Right lobe of liver (tissue), 6 donors: ENCODE results near the gene ECI1. TPM values are rescaled to one million over a fixed set of nuclear protein-coding genes. Genes with fewer than 3 reads are reported as not detected.

Experiments used
- ATAC-seq, 4 donors: fragments of 200-7000 bp; cut with Tn5 transposase; one replicate each; pipeline ENCODE4 v1.9.1; 2020; ENCODE audit warnings: mild to moderate bottlenecking in 4 of 4, moderate library complexity in 4 of 4
- DNase-seq, 3 donors: peaks; one replicate each; pipeline ENCODE4 v3.0.0-alpha.2; 2020
- H3K27ac ChIP-seq, 3 donors: fragments of 200-600 bp; one replicate each; pipeline ENCODE4 v1.8.0; 2022
- H3K27me3 ChIP-seq, 2 donors: fragments of 200-600 bp; one replicate each; pipeline ENCODE4 v1.8.0; 2022
- H3K36me3 ChIP-seq, 4 donors: fragments of 200-600 bp; sonication (generic) in 1 of 4; one replicate each; pipeline versions ENCODE4 v1.5.1 to v1.8.0; 2017 to 2022; ENCODE audit warnings: control low read depth in 1 of 4
- H3K4me1 ChIP-seq, 4 donors: fragments of 200-600 bp; sonication (generic) in 1 of 4; one replicate each; pipeline versions ENCODE4 v1.5.1 to v1.8.0; 2017 to 2022; ENCODE audit warnings: control low read depth in 1 of 4
- H3K4me3 ChIP-seq, 3 donors: fragments of 200-600 bp; one replicate each; pipeline ENCODE4 v1.8.0; 2022
- H3K9me3 ChIP-seq, 4 donors: fragments of 200-600 bp; sonication (generic) in 1 of 4; one replicate each; pipeline versions ENCODE4 v1.5.1 to v1.8.0; 2017 to 2022; ENCODE audit warnings: control low read depth in 1 of 4
- CTCF ChIP-seq, 4 donors: fragments of 200-600 bp in 3 of 4; fragments of 450-650 bp in 1 of 4; IDR thresholded peaks; one replicate each; pipeline versions ENCODE4 v1.5.1 to v1.8.0; 2016 to 2022; ENCODE audit warnings: antibody characterized with exemption in 4 of 4, mild to moderate bottlenecking in 2 of 4
- POLR2A ChIP-seq: fragments of 450-650 bp; IDR thresholded peaks from one replicate; pipeline ENCODE4 v1.6.1; 2017; ENCODE audit warnings: antibody characterized with exemption, mild to moderate bottlenecking
- WGBS: methylation state at CpG from one replicate; pipeline ENCODE4 v1.1.6; 2018; ENCODE audit warnings: low coverage, low lambda C conversion rate; ENCODE audit not compliant: insufficient coverage; ENCODE audit errors: missing lambda C conversion rate; 5-methylcytosine and 5-hydroxymethylcytosine counted together
- intact Hi-C, 2 donors: fragments of 100-400 bp; cut with DNase I; formaldehyde crosslinking; loops; one replicate each; pipeline versions ENCODE4 v1.11.2 to v1.14.1; 2022
- total RNA-seq, 6 experiments: library from RNA; depleted of rRNA in 2 of 6; stranded (reverse); fragments of >200 nt in 2 of 6; fragmentation: NEBNext Ultra II Directional in 3 of 6; extraction: Animal tissue kit (Norgen Biotek cat#: 25700) in 3 of 6; gene quantifications; one replicate each; pipeline versions ENCODE4 v1.1.0 to v1.2.4, GENCODE V29; 2016 to 2023
- donor health status: DM: no; HTN: yes; CAD: no.
- donor health status: DM: no; HTN: no; CAD: no.
- donor health status: DM: no; HTN: no; CAD: no.
- donor health status: DM: no; HTN: yes; CAD: no.
- donor health status: DM: no; HTN: yes; CAD: no.

ECI1 gene
- total RNA-seq, 6 experiments from 2014 or later, result 68.1 to 150 (median 85.5) TPM

DNA sequence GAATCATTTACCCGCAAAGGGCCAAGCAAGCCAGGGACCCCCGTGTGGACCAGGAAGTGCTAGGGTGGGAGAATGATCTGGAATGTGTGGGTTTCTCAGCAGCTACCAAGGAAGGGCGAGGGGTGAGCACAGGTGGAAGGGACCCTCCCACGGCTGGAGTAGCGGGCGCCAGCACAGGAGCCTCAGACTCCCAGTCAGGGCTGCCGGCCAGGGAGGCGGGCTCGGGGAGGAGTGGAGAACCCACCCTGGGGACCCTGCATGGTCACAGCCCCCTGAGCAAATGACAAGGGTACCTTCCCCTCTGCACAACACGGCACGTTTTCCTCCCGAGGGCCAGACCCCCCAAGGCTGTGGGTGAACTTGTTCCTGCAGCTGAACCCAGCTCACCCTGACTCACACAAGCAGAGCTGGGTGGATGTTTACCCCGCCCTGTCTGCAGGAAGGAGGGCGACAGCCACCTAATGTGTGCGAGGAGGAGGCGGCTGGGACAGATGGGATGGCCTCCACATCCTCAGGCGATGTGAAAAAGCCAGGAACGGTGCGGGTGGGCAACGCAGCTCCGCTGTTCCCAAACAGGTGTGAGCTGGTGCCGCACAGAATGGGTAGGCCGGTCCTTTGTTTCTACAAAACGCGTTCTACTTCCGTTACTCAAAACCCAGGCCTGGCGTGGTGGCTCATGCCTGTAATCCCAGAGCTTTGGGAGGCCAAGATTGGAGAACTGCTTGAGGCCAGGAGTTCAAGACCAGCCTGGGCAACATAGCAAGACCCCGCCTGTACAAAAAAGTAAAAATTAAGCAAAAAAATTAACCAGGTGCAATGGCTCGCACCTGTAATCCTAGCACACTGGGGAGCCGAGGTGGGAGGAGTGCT lies 6.2 kb downstream of the ECI1 start:
- Histone ChIP-seq H3K4me3 (no peak overlapping the region), H3K36me3 (peaks cover 0 to 50% (median 18%) of the 10 kb centered on the region in 4 donors), H3K9me3 (no peaks in the 10 kb centered on the region), H3K4me1 (peaks cover 0 to 17% (median 5%) of the 10 kb centered on the region in 4 donors), H3K27ac (no peak overlapping the region), H3K27me3 (no peaks in the 10 kb centered on the region)
- 96% methylated on average over 10 of the region's 30 CpGs for WGBS
- intact Hi-C loops, result no loop called here
- DNase-seq (peak in 1 of 3 donors; percentile 10), ATAC-seq (peak in 1 of 4 donors; percentile 5)
- TF ChIP-seq CTCF (IDR thresholded peaks at IDR 0.05) (no peak), POLR2A (no peak)

- DNase-seq (peak in 1 of 3 donors; percentile 18), ATAC-seq (peak in 1 of 4 donors; percentile 12)
- no peaks in the 10 kb centered on the region for H3K9me3 ChIP-seq
- intact Hi-C loops, result no loop called here
- no peak overlapping the region for H3K27ac ChIP-seq
- peaks cover 0 to 50% (median 18%) of the 10 kb centered on the region in 4 donors for H3K36me3 ChIP-seq
- TF ChIP-seq CTCF (IDR thresholded peaks at IDR 0.05) (no peak), POLR2A (no peak)
- 95% methylated on average over 4 of the region's 17 CpGs for WGBS
- H3K4me3 ChIP-seq, result no peak overlapping the region
- H3K4me1 ChIP-seq, result peaks cover 0 to 10% (median 4%) of the 10 kb centered on the region in 4 donors
- no peaks in the 10 kb centered on the region for H3K27me3 ChIP-seq
Observed at GRCh38 chr16:2244301-2244700, 7.1 kb downstream of the ECI1 start.

GRCh38 chr16:2243781-2244180 lies 7.6 kb downstream of the ECI1 start:
- 86% methylated on average over 8 of the region's 11 CpGs for WGBS
- no peak for ATAC-seq
- Histone ChIP-seq H3K27ac (no peak overlapping the region), H3K4me3 (no peak overlapping the region), H3K4me1 (peaks cover 0 to 5% (median 2%) of the 10 kb centered on the region in 4 donors), H3K27me3 (no peaks in the 10 kb centered on the region), H3K9me3 (no peaks in the 10 kb centered on the region), H3K36me3 (peaks cover 0 to 50% (median 18%) of the 10 kb centered on the region in 4 donors)
- intact Hi-C loops, result no loop called here
- TF ChIP-seq POLR2A, result no peak
- TF ChIP-seq CTCF (IDR thresholded peaks at IDR 0.05), result no peak
- no peak for DNase-seq

DNA sequence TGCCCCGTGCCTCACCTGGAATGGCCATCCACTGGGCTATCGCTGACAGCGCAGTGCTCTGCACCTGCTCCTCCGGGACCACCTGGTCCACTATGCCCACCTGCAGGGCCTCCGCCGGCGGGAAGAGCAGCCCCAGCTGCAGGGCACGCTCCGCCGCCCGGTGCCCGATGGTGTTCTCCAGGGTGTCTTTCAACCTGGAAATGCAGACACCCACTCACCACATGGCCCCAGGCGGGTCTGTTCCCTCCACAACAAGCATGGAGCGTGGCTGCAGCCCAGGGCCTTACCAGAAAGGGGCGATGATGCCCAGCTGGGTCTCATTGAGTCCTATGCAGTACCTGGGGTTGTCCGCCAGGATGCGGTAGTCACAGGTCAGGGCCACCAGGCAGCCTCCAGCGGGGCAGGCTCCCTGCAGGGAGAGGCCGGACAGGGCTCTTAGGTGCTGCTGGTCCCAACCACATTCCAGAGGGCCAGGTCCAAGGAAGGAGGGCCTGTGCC lies 8.3 kb downstream of the ECI1 start:
- Histone ChIP-seq H3K36me3 (peaks cover 0 to 50% (median 18%) of the 10 kb centered on the region in 4 donors), H3K4me1 (no peaks in the 10 kb centered on the region), H3K27ac (no peak overlapping the region), H3K27me3 (no peaks in the 10 kb centered on the region), H3K9me3 (no peaks in the 10 kb centered on the region), H3K4me3 (no peak overlapping the region)
- no peak for ATAC-seq
- intact Hi-C loops, result no loop called here
- no CpG with 5 or more reads among the region's 19 CpGs for WGBS
- no peak for DNase-seq
- TF ChIP-seq POLR2A, result no peak
- TF ChIP-seq CTCF (IDR thresholded peaks at IDR 0.05), result no peak
